Left colon (tissue), 2 donors: ENCODE measurements around the gene MAP4. TPM values are rescaled to one million over a fixed set of nuclear protein-coding genes. Genes with fewer than 3 reads are reported as not detected.
"Not testable (repeated sequence)": the region's sequence is repeated elsewhere in the genome, so short reads cannot be mapped to it uniquely, and the experiment has no call there.

Experiments used
- ATAC-seq: fragments of 200-7000 bp; cut with Tn5 transposase; one replicate; pipeline ENCODE4 v1.9.1; 2020; ENCODE audit warnings: mild to moderate bottlenecking, moderate library complexity
- DNase-seq, 2 donors: peaks; one replicate each; pipeline ENCODE4 v3.0.0-alpha.2; 2020
- intact Hi-C, 2 donors: fragments of 100-400 bp; cut with DNase I in 1 of 2; cut with micrococcal nuclease in 1 of 2; formaldehyde crosslinking; loops; one replicate each; pipeline versions ENCODE4 v1.11.2 to v1.14.0; 2022; cut with DNase I, micrococcal nuclease
- total RNA-seq, 2 donors: library from RNA; stranded (reverse); fragmentation: NEBNext Ultra II Directional; extraction: Animal tissue kit (Norgen Biotek cat#: 25700); gene quantifications; one replicate each; pipeline ENCODE4 v1.2.1, GENCODE V29; 2021
- donor health status: DM: no; HTN: no; CAD: no.
- donor health status: DM: yes; HTN: yes; CAD: no.

The MAP4 gene
- total RNA-seq, 2 donors from 2014 or later = 109 to 114 TPM

DNA sequence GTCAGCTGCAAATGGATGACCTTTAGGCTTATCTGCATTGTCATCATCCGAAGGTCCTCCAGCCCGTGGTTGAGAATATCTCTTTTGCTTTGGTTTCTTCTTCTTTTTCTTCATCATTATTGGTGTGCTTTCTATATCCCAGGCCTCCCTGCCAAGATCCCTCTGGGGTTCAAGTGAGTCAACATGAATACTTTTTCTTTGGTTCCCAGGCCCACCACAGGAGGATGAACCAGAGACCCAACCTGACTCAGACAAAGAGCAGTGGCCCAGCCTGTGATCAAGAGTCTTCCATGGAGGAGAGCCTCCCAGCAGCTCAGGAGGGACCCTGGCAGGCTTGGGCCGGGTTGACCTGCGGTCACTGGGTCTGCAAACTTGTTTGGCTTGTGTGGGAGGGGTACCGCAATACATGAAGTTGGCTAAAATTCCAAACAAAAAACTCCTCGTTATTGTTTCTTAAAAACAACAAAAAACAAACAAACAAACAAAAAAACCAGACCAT is 104.2 kb downstream of the MAP4 start:
- ATAC-seq (no peak), DNase-seq (no peak)
- intact Hi-C loops = no loop called here

DNA sequence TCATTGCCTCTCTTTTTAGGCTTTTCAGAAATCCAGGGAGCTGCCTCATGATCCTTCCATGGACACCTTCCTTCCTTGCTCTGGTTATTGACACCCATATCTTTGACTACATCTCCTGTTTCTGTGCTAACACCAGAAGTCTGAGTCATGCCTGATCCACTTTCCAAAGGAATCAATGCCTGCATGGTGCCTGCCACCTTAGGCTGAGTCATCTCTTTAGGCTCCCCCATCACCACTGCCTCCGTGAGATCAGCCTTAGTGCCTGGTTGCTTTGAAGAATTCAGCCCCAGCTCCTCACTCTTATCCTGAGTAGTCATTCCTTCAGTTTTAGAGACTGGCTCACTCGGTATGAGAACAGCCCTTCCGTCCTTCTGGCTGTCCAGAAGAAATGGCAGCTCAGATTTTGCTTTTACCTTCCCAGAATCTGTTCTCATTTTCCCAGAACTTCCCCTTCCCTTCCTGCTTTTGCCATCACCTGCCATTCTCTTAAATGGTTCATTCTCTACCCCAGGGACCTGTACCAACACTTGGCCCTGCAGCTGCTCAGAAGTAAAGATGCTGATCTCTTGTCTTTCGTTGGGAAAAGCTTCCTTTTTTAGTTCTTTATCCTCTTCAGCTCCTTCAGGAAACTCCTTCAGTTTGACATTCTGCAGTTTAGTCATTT is 105.3 kb downstream of the MAP4 start:
- intact Hi-C loops = no loop called here
- DNase-seq (no peak), ATAC-seq (no peak)

DNA sequence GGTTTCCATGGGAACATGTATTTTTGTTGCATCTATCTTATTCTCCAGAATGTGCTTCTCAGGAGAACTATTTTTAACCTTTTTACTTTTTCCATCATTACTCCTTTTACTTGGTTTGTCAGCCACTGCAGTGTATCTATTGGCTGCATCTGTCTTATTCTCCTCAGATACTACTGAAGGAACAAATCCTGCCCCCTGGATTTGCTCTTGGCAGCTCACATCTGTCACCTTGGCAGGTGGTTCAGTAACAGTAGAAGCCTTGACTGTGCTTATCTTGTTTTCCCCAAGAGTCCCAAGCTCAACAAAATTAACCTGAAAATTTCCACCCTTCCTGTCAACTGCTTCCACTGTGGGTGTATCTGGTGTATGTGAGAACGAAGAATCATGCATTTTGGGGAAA is 106.0 kb downstream of the MAP4 start:
- ATAC-seq (no peak), DNase-seq (no peak)
- intact Hi-C loops = no loop called here

DNA sequence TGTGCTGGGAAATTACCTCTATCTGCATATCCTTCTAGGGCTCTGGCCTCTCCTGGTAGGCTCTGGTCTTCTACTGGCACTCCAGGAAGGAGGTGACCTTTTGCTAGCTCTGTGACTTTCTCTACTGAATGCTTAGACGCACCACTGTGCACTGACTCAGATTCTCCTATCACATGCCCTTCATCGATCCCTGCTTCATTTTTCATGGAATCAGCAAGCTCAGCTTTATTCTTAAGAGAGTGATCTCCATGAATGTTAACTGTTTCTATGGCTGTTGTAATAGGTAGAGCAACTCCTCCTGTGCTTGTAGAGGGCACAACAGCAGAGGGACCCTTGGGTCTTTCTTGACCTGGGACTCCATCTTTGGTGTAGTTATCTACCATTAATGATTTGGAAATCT is 106.6 kb downstream of the MAP4 start:
- no peak for DNase-seq
- intact Hi-C loops = no loop called here
- ATAC-seq = no peak

DNA sequence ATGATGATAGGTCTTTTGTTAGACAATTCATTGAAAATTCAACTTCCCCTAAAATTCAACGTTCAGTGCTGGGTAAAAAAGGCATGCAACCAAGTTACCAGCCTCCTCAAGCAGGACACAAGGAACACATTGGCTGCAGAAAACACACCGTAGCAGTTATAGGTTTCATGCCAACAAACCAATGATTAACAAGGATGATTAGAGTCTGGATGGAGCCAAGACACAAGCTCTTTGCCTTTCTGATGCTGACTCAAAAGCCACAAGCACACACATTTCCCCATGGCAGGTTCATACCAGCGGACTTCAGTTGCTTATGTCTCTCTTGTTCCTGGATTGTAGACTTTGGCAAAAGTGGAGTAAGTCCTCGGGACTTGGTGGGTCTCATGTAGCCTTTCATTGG is 107.5 kb downstream of the MAP4 start:
- intact Hi-C loops = no loop called here
- ATAC-seq = no peak
- DNase-seq = no peak

DNA sequence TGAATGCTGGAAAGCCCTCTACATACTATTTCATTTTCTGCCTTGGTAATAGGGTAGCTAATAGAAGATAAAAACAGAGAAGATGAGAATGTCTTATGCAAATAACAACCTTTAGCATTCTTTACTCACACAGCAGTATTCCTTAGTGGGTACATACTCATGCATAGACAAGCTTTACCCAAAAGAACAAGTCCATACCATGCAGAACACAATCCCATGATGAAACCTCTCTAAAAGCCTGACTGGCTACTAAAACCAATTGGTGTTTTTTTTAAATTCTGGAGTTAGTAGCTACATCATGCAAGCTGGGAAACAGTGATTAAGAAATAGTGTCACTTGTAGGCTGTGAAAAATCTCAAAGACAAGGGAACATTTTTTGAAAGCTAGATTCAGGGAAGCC is 108.4 kb downstream of the MAP4 start:
- intact Hi-C loops = no loop called here
- DNase-seq (no peak), ATAC-seq (no peak)

DNA sequence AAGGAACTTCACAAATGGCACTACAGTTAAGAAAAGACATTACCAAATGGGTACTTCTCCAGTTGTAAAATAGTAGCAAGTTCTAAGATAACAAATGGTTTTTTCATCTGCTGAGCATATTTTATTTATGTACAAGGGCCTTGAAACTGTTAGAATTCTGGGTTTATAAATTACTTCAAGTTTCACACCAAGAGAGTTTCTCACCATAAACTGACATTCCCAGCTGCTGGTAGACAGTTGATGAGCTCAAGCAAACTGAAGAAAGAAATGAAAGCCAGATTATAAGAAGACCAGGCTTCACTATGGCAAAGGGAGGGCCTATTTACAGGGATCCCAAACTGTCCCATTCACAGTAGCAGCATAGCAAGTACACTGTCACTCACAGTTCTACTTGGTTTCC is 113.5 kb downstream of the MAP4 start:
- DNase-seq = no peak
- no peak for ATAC-seq
- intact Hi-C loops = no loop called here

DNA sequence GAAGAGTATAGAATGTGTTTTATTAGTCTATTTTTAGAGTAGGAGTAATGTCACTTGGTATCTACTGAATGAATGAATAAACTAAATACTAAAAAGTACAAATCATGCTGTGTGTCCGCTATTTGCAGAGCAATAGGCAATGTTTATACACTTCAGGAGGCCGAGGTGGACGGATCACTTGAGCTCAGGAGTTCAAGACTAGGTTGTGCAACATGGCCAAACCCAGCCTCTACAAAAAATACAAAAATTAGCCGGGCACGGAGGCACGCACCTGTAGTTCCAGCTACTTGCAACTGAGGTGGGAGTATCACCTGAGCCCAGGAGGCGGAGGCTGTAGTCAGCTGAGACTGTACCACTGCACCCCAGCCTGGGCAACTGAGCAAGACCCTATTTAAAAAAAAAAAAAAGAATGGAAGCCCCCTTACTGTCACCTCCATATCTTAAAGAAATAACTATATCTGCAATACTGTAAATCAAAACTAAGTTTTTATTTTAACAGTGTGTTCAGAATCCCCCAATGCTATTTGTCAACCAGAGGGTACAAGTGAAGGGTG is 114.9 kb downstream of the MAP4 start:
- ATAC-seq (no peak), DNase-seq (no peak)
- intact Hi-C loops = no loop called here

DNA sequence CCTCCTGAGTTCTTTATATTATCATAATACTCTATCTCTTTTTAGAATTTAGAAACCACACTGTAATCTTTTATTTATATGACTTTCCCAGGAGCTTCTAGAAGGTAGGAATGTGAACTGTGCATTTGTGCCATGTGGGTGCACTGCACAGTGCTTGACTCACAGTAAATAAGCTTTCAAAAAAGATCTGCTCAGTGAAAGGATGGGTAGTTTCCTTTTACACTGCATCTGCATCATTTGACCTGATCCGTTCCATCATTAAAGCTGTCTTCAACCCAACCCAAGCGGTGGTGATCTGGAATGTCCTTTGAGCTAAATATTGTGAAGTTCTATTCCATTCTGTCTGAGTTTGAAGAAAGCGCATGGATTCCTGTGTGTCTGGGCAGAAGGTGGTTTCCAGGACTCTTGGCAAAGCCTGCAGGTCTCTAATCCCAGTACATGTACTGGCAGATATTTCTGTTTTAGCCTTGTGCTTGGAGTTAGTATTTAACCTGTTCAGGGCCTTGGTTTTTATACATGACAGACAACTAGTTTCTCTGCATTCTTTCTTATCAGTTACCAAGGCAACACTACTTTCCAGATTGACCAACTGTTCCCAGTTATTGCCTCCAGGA is 116.6 kb downstream of the MAP4 start:
- ATAC-seq = no peak
- intact Hi-C loops = no loop called here
- DNase-seq = no peak

DNA sequence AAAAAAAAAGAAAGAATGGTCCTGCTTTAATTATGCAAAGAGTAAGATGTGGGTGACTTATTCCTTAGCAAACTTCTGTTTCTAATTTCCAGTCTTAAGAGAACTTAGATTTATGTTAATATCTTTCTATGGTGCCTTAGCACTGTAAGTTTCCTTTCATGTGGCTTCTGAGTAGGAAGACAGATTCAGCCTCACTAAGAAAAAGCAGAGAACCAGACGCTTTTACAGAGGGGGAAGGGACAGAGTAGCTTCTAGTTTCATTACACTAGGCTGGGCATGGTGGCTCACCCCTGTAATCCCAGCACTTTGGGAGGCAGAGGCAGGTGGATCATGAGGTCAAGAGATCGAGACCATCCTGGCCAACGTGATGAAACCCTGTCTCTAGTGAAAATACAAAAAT is 118.3 kb downstream of the MAP4 start:
- DNase-seq (no peak), ATAC-seq (no peak)
- intact Hi-C loops = no loop called here

DNA sequence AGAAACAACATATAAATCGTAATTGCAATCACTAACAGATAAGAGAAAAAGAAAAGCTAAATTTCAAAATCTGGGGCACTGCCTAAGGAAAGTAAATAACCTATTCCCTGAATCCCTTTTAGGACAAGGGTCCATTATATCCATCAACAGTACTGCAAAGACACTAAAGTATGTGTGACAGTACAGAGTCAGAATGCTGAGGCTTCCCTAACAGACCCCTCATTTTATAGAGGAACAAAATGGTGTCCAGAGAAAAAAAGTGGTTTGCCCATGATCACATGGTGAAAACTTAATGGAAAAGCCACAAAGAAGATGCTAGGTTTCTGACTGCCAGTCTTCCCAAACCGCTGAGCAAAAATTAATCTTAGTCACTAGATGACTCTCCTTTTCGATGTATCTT is 119.5 kb downstream of the MAP4 start:
- no peak for ATAC-seq
- no peak for DNase-seq
- intact Hi-C loops = no loop called here

DNA sequence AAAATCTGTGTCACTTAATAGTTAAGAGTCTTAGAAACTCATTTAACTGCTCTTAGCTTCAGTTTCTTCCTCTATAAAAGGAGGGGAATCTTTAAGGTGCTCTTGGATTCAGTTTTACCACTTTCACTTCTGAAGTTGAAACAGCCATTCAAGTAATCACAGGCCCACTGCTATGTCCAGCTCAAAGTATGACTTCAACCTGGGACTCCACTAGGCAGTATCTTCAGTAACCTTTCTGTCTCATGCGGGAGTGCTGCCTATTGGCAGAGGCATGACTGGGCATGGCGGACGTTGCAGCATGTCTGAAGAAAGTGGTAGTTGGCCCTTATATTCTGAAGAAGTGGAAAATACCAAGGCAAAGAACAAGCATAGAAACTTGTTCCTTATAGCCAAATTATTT is 121.0 kb downstream of the MAP4 start:
- ATAC-seq (no peak), DNase-seq (no peak)
- intact Hi-C loops = no loop called here

DNA sequence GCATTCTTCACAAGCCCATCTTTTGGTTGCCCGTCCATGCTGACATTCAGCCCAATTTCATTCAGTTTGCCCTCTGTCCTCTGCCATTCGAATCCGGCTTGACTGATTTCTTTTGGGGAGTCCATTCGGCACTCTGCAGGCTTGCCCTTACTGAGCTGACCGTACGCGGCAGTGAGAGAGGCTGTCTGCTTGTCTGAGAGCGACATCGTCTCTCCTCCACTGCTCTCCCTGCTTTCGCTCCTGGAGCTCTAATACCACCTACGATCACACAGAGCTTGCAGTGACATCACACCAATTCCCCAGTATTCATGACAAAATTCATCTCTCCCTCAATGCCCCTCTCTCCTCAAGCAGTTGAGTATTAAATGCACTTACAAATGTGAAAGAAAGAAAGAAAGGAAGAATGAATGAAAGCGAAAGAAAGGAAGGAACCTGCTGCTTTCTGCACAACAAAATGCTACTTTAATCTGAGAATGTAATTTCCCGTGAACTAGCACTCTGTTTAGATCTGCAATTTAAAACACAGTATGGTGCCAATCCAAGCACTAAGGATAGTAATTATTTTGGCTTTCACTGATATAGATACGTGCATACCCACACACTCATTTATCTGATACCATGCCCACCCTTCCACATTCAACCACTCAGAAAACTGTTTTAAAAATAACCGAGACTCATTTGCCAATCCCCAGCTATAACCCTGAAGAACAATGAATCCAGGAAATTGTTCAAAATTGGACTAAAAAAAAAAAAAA is 123.8 kb downstream of the MAP4 start:
- intact Hi-C loops = no loop called here
- no peak for ATAC-seq
- DNase-seq = no peak

DNA sequence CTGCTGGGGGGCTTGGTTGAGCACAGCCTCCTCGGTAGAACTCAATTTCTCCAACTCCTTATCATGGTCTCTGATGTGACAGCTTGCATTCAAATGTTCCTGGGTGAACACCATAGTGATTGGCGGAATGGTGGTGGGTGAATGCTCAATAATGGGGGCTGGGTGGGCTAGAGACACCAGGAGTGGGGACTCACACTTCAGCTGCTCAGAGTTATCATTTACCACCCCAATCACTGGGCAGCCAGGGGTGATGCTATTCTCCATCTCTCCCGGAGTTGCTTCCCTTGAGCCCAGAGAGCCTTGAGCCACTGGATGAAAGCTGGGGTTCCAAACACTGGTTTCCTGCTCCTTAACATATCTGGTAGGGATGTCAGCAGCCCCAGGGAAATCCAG is 124.6 kb downstream of the MAP4 start:
- ATAC-seq (no peak), DNase-seq (no peak)
- intact Hi-C loops = no loop called here

DNA sequence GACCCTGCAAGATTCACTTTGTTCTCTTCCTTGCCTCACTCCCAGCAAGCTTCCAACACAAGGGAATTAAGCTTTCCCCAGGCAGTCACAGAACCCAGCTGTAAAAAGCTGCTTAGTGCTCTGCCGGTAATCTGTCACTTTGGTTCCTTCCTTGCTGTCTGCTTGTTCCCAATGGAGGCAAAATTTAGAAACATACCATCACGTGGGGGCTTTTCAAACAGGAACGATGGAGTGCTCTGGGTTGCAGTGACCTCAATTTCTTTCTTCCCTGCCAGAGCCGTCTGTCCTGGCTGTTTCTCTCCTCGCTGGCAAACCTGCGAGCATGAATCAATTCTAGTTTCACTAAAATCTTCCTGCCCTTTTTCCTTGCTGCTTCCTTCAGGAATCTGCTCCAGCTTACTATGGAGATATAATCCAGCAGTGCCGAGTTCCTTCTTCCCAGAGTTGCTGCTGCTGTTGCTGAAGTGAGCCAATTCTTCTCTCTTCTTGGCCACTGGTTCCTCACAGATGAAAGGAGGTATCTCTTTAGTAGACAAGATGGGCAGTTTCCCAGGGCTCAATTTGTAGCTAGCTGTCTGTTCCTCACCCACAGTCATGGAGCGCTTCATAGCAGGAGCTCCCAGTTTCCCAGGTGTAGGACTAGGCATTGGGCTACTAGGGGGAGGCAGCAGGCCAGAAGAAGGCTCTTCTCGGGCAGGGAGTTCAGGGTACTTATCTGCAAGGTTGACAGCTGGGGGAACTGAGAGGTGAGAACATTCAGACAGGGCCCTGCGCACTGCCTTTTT is 125.2 kb downstream of the MAP4 start:
- ATAC-seq (peak; percentile 14), DNase-seq (peak in 1 of 2 donors; percentile 33)
- intact Hi-C loops = no loop called here

DNA sequence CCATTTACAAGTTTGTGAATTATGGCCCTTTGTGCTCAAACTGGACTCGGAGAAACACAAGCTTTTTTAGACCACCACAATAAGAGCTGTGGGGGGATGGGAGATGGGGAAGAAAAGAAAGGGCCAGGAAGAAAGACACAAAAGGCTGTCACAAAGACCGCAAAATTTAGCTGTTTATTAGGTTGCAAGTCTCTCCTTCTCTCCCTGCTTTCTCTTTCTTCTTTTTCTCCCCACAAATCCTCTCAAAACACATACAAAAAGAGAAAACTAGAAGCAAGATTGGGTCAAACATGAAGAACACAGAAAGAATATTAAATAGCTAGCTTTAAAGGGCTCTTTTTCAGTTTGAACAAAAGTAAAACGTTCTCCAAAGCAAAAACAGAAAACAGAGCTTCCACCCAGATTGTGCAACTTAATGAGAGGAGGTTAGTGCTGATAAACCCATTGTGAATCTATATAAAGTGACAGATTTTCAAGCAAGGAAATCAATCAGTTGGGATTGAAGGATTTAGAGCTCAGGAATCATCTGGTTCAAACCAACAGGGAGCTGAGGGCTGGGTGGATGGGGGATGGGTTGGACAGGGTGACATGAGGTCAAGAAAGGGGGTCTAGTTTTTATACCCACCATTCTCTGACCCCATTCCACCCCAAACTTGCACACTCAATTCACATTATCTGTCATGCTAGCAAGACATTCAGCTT is 125.9 kb downstream of the MAP4 start:
- no peak for DNase-seq
- no peak for ATAC-seq

DNA sequence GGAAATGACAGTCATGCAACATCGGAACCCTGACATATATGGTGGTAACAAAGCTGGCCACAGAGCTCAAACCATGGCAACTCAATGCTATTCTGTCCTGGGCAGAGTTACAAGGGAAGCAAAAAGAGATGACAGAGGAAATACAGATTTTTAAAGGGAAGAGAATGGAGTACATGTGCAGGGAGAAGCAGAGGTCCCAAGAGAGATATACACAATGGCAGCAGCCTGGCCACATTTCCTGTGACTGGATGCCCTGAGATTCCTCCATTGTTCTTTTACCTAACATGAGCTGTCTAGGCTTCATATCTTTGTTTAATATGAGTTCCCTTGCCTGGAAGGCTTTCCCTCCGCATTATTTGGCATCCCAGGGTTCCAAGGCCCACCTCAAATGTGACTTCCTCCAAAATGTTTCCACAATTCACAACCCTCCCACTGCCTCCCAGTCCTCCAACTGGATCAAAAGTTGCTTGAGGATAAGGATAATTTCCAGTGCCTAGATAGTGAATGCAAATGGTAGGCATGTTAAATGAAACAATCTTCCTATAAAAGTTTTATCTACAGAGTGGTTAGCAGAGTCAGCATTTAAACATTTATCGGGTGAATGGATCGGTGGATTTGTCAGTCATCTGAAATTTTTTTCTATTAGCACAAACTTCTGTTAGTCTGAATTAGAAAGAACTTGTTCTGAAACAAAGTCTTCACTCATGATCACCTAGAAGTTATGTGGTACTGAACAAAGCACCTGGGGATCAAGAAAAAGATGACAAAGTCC is 127.0 kb downstream of the MAP4 start:
- ATAC-seq (no peak), DNase-seq (no peak)
- intact Hi-C loops = no loop called here

More for the DNA sequence above, 125.9 kb downstream of the MAP4 start:
- intact Hi-C loops = no loop called here

DNA sequence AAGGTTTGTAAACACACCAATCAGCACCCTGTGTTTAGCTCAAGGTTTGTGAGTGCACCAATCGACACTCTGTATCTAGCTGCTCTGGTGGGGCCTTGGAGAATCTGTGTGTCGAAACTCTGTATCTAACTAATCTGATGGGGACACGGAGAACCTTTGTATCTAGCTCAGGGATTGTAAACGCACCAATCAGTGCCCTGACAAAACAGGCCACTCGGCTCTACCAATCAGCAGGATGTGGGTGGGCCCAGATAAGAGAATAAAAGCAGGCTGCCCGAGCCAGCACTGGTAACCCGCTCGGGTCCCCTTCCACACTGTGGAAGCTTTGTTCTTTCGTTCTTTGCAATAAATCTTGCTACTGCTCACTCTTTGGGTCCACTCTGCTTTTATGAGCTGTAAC is 128.2 kb downstream of the MAP4 start:
- ATAC-seq, DNase-seq, intact Hi-C loops: not testable (repeated sequence)
